Right hindlimb (tissue), 1 donor: Measurements from ENCODE around the gene CABLES1.
"Not testable (repeated sequence)": the region's sequence is repeated elsewhere in the genome, so short reads cannot be mapped to it uniquely, and the experiment has no call there.

Experiments
- DNase-seq: peaks from one replicate; pipeline ENCODE4 v3.0.0-alpha.2; 2018

Gene CABLES1

GRCh38 chr18:23134780-23135549 is at the start of gene CABLES1:
CABLES1 (plus strand) TSS chr18:23135485; CDS start chr18:23135763, 278 bp downstream.
- peak; percentile 75 for DNase-seq

GRCh38 chr18:23087352-23087751 is 47.9 kb upstream of the CABLES1 start:
- no peak for DNase-seq

- DNase-seq = no peak
Measured at GRCh38 chr18:23088310-23088709, 47.0 kb upstream of the CABLES1 start.

GRCh38 chr18:23091017-23091993 is 44.0 kb upstream of the CABLES1 start:
- not testable (repeated sequence) for DNase-seq

- DNase-seq = no peak
Measured at GRCh38 chr18:23092121-23092520, 43.2 kb upstream of the CABLES1 start.

GRCh38 chr18:23093130-23093529 is 42.2 kb upstream of the CABLES1 start:
- DNase-seq = not testable (repeated sequence)

GRCh38 chr18:23093772-23094171 is 41.5 kb upstream of the CABLES1 start:
- no peak for DNase-seq

- peak; percentile 44 for DNase-seq
Measured at GRCh38 chr18:23094411-23095190, 40.7 kb upstream of the CABLES1 start.

GRCh38 chr18:23095463-23095862 is 39.8 kb upstream of the CABLES1 start:
- no peak for DNase-seq

- DNase-seq = not testable (repeated sequence)
Measured at GRCh38 chr18:23097016-23097415, 38.3 kb upstream of the CABLES1 start.

- no peak for DNase-seq
Measured at GRCh38 chr18:23099621-23100020, 35.7 kb upstream of the CABLES1 start.

GRCh38 chr18:23101861-23102432 is 33.3 kb upstream of the CABLES1 start:
- DNase-seq = no peak

- no peak for DNase-seq
Measured at GRCh38 chr18:23102493-23103261, 32.6 kb upstream of the CABLES1 start.

GRCh38 chr18:23103449-23103848 is 31.8 kb upstream of the CABLES1 start:
- DNase-seq = no peak

GRCh38 chr18:23105030-23105429 is 30.3 kb upstream of the CABLES1 start:
- DNase-seq = no peak

- DNase-seq = no peak
Measured at GRCh38 chr18:23105581-23106219, 29.6 kb upstream of the CABLES1 start.

- DNase-seq = no peak
Measured at GRCh38 chr18:23106575-23106974, 28.7 kb upstream of the CABLES1 start.

GRCh38 chr18:23107718-23108117 is 27.6 kb upstream of the CABLES1 start:
- peak; percentile 40 for DNase-seq

- no peak for DNase-seq
Measured at GRCh38 chr18:23108496-23108895, 26.8 kb upstream of the CABLES1 start.

- not testable (repeated sequence) for DNase-seq
Measured at GRCh38 chr18:23109163-23109562, 26.1 kb upstream of the CABLES1 start.

- DNase-seq = no peak
Measured at GRCh38 chr18:23113576-23113975, 21.7 kb upstream of the CABLES1 start.
